Measurements from ENCODE around the gene MS4A2. TPM values are rescaled to one million over a fixed set of nuclear protein-coding genes. Genes with fewer than 3 reads are reported as not detected.

The MS4A2 gene
- polyA plus RNA-seq, 1 experiment = not detected

- Histone ChIP-seq H3K27me3 (ENCODE audit: control insufficient read depth, insufficient read depth, low read length) (no peaks in the 10 kb centered on the region), H3K36me3 (ENCODE audit: control insufficient read depth, insufficient read depth, low read length) (no peaks in the 10 kb centered on the region), H3K4me3 (ENCODE audit: low read depth, low read length) (no peak overlapping the region)
- ChIA-PET CTCF (interaction anchor here (0.6 kb wide), 1 partner anchor 385 kb away, joined by 3 read pairs; no protein-coding TSS in a partner anchor), POLR2A (no interaction called here)
- no peak for DNase-seq (ENCODE audit: low read depth)
- TF ChIP-seq CTCF (IDR thresholded peaks at IDR 0.05; ENCODE audit: insufficient read depth, low read depth, low read length) = no peak
Observed at GRCh38 chr11:60129853-60130252, 41.4 kb downstream of the MS4A2 start.

DNA sequence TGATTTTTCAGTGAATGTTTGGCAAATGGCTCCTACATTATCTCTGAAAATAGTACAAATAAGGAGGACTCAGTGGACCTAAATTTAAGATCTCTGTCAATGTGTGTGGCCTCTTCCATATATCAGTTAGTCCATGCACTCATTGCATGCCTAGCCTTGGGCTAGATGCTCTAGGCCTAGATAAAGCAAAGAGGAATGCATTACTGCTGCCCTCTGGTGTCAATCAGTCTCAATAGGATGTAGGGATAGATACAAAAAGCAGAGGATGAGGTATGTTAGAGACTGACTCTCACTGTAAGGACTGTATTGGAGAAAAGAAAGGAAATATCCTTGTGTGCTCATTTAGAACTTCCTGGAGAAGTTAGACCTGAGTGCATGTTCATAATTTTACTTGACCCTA, 42.0 kb downstream of the MS4A2 start:
- Histone ChIP-seq H3K4me3 (ENCODE audit: low read depth, low read length) (no peak overlapping the region), H3K27me3 (ENCODE audit: control insufficient read depth, insufficient read depth, low read length) (no peaks in the 10 kb centered on the region), H3K36me3 (ENCODE audit: control insufficient read depth, insufficient read depth, low read length) (no peaks in the 10 kb centered on the region)
- POLR2A ChIA-PET = no interaction called here
- DNase-seq (ENCODE audit: low read depth) = no peak
- CTCF ChIA-PET = no interaction called here
- no peak for TF ChIP-seq CTCF (IDR thresholded peaks at IDR 0.05; ENCODE audit: insufficient read depth, low read depth, low read length)

- Histone ChIP-seq H3K27me3 (ENCODE audit: control insufficient read depth, insufficient read depth, low read length) (no peaks in the 10 kb centered on the region), H3K4me3 (ENCODE audit: low read depth, low read length) (no peak overlapping the region), H3K36me3 (ENCODE audit: control insufficient read depth, insufficient read depth, low read length) (no peaks in the 10 kb centered on the region)
- POLR2A ChIA-PET = no interaction called here
- CTCF ChIA-PET = no interaction called here
- TF ChIP-seq CTCF (IDR thresholded peaks at IDR 0.05; ENCODE audit: insufficient read depth, low read depth, low read length) = no peak
- no peak for DNase-seq (ENCODE audit: low read depth)
Observed at GRCh38 chr11:60131912-60132311, 43.4 kb downstream of the MS4A2 start.

DNA sequence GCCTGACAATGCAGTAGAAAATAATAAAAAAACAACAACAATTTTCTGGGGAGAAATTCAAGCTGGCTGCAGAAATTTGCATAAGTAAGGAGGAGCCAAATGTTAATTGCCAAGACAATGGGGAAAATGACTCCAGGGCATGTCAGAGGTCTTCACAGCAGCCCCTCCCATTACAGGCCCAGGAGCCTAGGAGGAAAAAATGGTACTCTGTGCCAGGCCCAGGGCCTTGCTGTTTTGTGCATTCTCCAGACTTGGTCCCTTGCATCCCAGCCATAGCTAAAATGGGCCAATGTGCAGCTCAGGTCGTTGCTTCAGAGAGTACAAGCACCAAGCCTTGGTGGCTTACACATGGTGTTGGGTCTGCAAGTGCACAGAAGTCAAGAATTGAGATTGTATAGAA, 45.5 kb downstream of the MS4A2 start:
- Histone ChIP-seq H3K36me3 (ENCODE audit: control insufficient read depth, insufficient read depth, low read length) (no peaks in the 10 kb centered on the region), H3K27me3 (ENCODE audit: control insufficient read depth, insufficient read depth, low read length) (no peaks in the 10 kb centered on the region), H3K4me3 (ENCODE audit: low read depth, low read length) (no peak overlapping the region)
- ChIA-PET POLR2A (no interaction called here), CTCF (no interaction called here)
- no peak for DNase-seq (ENCODE audit: low read depth)
- TF ChIP-seq CTCF (IDR thresholded peaks at IDR 0.05; ENCODE audit: insufficient read depth, low read depth, low read length) = no peak

DNA sequence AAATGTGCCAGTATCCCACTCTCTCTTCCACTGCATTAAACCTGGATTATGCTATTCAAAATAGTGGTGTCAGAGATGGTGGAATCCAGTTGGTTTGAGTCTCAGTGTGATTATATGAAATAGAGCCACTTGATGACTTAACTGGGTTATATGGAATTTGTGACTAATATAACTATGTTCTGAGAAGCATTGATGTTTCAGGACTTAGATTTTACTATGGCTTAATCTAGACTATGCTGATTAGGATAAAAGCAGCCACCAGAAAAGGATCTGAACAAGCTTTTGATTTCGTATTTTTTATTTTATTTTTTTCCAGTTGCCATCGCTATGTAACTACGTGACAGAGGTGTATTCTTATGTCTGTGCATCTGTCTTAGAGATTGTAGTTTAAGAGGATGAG, 55.3 kb downstream of the MS4A2 start:
- no peak for DNase-seq (ENCODE audit: low read depth)
- POLR2A ChIA-PET = no interaction called here

More for the DNA sequence above, 55.3 kb downstream of the MS4A2 start:
- TF ChIP-seq CTCF (IDR thresholded peaks at IDR 0.05; ENCODE audit: insufficient read depth, low read depth, low read length) = no peak
- H3K4me3 ChIP-seq (ENCODE audit: low read depth, low read length) = no peak overlapping the region
- H3K36me3 ChIP-seq (ENCODE audit: control insufficient read depth, insufficient read depth, low read length) = no peaks in the 10 kb centered on the region
- H3K27me3 ChIP-seq (ENCODE audit: control insufficient read depth, insufficient read depth, low read length) = no peaks in the 10 kb centered on the region
- CTCF ChIA-PET = no interaction called here

Data from BJ (cell line).